Measurements from ENCODE around the gene UMODL1.

UMODL1 gene

DNA sequence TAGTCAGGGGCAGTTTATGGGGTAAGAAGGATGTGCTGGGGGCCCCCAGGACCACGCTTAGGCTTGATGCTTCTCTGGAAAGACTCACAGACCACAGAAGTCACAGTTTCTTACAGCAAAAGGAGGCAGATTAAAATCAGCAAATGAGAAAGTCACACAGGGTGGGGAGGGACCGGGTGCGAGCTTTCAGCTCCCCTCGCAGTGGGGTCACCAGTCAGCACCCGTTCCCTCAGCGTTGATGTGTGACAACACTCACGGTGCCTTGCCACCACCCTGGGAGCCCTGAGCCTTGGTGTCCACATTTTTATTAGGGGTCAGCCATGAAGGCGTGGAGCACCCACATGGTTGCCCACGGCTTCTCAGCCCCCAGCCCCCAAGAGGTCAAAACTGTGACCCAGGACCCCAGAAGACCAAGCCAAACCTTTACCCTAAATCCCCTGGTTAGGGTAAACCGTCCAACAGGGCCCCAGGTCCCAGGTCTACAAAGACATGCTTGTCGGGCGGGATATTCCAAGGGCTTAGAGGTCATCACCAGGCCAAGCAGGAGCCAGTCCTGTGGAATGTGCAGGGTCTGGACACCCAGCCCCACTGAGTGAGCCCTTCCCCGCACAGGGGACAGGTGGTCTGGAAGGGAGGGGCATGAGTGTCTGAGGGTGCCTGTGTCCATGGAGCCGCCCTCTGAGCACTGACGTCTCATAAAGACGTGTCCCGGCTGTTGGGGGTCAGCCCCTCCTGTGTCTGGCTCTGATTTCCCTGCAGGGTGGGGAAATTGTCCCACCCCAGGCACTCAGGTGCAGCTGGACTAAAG, 83.3 kb downstream of the UMODL1 start:
- DNase-seq, result no peak

GRCh38 chr21:42155045-42155855, 84.1 kb downstream of the UMODL1 start:
- no peak for DNase-seq

DNA sequence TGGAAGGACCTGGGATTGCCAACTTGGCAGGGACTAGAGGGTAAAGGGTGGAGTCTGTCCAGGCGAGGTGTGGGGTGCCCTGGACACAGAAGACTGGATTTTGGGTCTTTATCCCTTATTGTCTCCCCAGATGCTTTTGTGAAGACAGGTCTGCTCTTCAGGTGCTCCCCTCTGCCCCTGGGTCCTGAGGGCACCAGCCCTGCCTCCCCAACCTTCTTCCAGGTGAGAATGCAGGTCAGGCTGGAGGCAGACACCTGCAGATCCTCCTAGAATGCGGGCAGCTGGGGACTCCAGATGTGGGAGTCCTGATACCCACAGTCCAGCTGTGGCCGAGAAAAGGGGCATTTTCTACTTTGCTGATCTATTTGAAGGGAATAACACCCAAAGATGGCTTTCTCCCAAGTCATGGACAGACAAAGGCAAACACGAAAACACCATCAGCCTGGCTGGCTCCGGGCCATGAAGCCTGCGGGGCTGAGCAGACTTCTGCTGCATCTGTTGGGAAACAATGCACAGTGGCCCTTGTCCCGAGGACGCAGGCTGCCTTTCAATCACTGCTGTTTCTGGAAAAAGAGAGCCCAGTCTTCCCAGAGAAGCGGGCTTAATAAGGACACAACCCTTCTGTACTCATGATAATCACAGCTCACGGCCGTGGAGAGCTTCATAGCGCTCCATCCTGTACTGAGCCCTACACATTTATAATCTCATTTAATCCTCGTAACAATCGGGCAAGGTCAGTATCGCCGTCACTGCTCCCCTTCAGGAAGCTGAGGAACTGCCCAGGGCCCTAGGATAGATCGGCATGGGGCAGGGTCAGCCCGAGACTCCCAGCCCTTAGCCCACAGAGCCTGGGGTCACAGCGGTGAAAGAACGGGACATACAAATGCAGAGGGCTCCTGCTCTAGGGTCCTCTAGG, 85.8 kb downstream of the UMODL1 start:
- peak; percentile 80 for DNase-seq

DNA sequence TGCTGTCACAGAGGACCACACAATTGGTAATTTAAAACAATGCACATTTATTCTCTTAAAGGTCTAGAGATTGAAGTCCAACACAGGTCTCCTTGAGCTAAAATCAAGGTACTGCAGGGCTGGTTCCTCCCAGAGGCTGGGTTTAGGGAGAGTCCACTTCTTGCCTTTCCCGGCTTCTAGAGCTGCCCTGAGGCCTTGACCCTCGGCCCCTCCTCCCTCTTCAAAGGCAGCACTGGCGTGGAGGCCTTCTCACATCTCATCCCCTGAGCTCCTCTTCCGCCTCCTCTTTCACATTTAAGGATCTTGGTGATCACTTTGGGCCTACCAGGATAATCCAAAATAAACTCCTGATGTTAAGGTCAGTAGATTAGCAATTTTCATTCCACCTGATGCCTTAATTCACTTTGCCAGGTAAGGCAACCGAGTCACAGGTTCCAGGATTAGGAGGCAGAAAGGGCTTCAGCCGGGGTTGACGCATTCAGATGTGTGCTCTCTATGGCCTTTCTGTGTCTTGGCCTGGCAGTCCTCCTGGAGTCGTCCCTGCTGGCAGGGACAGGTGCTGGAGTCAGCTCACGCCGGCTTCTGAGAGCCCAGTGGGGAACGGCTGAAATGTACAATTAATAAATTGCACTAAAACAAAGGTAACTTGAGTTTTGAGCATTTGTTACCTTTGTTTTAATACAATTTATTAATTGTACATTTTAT, 86.6 kb downstream of the UMODL1 start:
- DNase-seq, result no peak

DNA sequence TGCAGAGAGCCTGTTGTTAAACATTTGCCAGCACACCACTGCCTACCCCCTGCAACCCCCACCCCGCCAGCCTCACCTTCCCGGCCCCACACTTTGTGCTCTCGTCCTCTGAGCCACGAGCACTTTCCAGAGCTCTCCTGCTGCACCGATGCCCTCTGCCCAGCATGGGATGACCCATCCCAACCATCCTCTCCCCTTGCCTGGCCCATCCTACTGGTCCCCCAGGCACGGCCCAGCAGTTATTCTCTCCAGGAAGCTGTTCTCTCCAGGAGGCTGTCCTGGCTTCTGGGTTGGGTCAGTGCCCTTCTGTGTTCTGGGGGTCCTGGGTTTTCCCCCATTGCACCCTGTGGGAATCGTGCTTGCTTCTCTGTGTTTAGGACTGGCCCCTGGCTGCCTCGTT, 87.7 kb downstream of the UMODL1 start:
- no peak for DNase-seq

- DNase-seq, result no peak
Measured at GRCh38 chr21:42159560-42160110, 88.5 kb downstream of the UMODL1 start.

GRCh38 chr21:42160111-42160721, 89.1 kb downstream of the UMODL1 start:
- no peak for DNase-seq

- DNase-seq, result no peak
Measured at GRCh38 chr21:42160765-42161164, 89.6 kb downstream of the UMODL1 start.

DNA sequence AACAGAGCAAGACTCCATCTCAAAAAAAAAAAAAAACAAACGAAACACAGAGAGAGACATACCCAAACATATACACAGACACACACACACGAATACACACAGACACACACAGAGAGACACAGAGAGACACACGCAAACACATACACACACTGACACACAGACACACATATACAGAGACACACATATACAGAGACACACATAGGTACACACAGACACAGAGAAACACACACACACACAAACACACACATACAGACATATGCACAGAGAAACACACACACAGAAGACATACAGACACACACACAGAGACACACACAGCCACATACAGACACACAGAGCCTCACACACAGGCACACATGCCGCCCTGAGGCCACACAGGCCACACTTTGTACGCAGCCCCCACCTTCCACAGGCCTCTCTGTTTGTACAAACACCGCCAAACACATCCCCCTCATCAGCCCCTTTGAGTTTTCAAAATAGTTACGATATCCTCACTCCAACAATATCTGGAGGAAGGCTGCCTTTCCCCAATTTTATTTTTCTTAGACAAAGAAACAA, 90.4 kb downstream of the UMODL1 start:
- no peak for DNase-seq

DNA sequence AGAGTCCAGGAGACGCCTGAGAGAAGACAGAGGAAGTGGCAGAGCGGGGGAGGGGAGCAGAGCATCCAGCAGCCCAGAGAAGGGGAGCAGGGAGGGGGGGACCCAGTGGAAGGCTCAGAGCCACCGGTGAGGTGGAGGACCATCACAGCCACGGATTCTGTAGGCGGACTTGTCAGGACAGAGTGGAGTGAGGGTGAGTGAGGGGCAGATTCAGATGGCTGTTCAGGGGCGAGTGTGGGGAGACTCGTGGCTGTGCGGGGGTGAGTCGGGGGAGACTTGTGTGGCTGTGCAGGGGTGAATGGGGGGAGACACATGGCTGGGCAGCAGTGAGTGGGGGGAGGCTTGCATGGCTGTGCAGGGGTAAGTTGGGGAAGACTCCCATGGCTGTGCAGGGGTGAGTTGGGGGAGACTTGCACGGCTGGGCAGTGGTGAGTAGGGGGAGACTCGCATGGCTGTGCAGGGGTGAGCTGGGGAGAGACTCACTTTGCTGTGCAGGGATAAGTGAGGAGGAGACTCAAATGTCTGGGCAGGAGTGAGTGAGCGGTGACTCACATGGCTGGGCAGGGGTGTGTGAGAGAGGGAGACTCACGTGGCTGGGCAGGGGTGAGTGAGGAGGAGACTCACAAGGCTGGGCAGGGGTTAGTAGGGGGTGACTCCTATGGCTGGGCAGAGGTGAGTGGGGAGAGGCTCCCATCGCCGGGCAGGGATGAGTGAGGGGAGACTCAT, 91.0 kb downstream of the UMODL1 start:
- DNase-seq, result no peak

DNA sequence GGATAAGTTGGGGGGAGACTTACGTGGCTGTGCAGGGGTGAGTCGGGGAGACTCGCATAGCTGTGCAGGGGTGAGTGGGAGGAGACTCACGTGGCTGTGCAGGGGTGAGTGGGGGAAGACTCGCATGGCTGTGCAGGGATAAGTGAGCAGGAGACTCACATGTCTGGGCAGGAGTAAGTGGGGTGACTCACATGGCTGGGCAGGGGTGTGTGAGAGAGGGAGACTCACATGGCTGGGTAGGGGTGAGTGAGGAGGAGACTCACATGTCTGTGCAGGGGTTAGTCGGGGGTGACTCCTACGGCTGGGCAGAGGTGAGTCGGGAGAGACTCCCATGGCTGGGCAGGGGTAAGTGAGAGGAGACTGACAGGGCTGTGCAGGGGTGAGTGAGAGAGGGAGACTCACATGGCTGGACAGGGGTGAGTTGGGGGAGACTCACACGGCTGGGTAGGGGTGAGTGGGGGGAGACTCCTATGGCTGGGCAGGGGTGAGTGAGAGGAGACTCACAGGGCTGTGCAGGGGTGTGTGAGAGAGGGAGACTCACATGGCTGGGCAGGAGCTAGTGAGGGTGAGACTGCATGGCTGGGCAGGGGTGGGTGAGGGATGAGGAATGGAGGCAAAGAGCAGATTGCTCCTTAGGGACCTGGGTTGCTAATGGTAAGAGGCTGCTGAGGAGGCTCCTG, 91.9 kb downstream of the UMODL1 start:
- peak; percentile 36 for DNase-seq

DNA sequence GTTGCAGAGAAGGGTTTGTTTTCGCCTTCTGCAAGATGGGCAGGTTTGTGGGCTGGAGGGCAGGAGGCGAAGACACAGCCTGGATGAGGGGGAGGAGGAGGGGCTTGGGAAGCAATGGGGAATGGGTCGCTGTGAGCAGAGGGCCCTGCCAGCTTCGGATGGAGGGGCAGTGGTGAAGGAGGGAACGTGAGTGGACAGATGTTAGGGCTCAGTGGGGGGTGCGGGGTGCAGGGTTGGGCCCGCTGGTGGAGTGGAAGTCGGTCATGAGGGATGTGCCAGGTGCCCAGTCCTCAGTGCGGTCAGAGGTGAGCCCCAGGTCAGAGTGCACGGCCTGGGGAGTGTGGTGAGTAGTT, 92.4 kb downstream of the UMODL1 start:
- no peak for DNase-seq

GRCh38 chr21:42164064-42164789, 93.1 kb downstream of the UMODL1 start:
- peak; percentile 78 for DNase-seq

GRCh38 chr21:42164818-42165217, 93.7 kb downstream of the UMODL1 start:
- no peak for DNase-seq

- DNase-seq, result no peak
Measured at GRCh38 chr21:42165901-42166300, 94.8 kb downstream of the UMODL1 start.

DNA sequence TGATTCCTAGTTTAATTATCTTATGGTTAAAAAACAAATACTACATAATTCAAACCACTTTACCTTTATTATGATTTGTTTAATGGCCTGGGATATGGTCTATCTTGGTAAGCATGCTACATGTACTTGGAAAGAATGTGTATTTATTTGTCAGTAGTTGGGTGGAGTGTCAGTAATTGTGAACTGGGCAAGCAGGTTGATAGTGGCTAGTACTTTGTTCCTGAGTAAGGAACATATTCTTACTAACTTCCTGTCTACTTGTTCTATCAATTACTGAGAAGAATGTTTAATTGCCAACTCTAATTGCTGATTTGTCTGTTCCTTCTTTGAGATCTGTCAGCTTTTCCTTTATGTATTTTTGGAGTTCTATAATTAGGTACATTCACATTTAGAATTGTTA, 98.6 kb downstream of the UMODL1 start:
- DNase-seq, result no peak

GRCh38 chr21:42171091-42172053, 100.3 kb downstream of the UMODL1 start:
- DNase-seq, result no peak

Data from NCI-H82 (cell line).